HCT116 (cell line): ENCODE measurements around the gene MBNL2. TPM values are rescaled to one million over a fixed set of nuclear protein-coding genes. Genes with fewer than 3 reads are reported as not detected.

Source experiments
- ATAC-seq: fragments of 200-7000 bp; cut with Tn5 transposase; 2 replicates; pipeline ENCODE4 v1.9.1; 2020; ENCODE audit warnings: mild to moderate bottlenecking, moderate library complexity
- BruUV-seq: library from RNA; stranded (reverse); fragments of 400-500 nt; replicated peaks from 2 replicates; lab custom pipeline; 2021; lab: Mats Ljungman, UMichigan
- CTCF ChIA-PET: fragments of 300-600 bp; sonication (Branson Sonifier 250); formaldehyde crosslinking; loops from one replicate; lab custom pipeline; 2021; ENCODE audit warnings: antibody characterized with exemption; lab: Charles Lee
- POLR2A ChIA-PET: fragments of 300-600, 350-600 bp; sonication (Branson Sonifier 250); formaldehyde crosslinking; loops from one replicate; lab custom pipeline; 2021; ENCODE audit warnings: antibody characterized with exemption; lab: Charles Lee
- RAD21 ChIA-PET, 2 experiments: fragments of 300-600 bp; sonication (Branson Sonifier 250); formaldehyde crosslinking; loops; one replicate each; lab custom pipeline; 2023; ENCODE audit warnings: low total read pairs in 2 of 2; ENCODE audit not compliant: uncharacterized antibody in 2 of 2, unreplicated experiment in 2 of 2, low non-redundant PET in 1 of 2; lab: Charles Lee
- DNase-seq: peaks from one replicate; pipeline ENCODE4 v3.0.0-alpha.2; 2010; ENCODE audit warnings: low read depth, low spot score
- H2AFZ ChIP-seq: fragments of 200-600 bp; shearing (Covaris generic), sonication (generic); 2 replicates; pipeline ENCODE4 v1.6.1; 2017; ENCODE audit warnings: low read depth, mixed run types, mixed read lengths, antibody characterized with exemption, low read length; ENCODE audit not compliant: poor library complexity, severe bottlenecking
- H3K27ac ChIP-seq: 2 replicates; pipeline ENCODE4 v1.5.1; 2012; ENCODE audit warnings: low read depth, low read length
- H3K27me3 ChIP-seq: fragments of 200-600 bp; sonication (generic); 2 replicates; pipeline ENCODE4 v1.6.1; 2016; ENCODE audit warnings: mixed run types, low read length, mixed read lengths; ENCODE audit not compliant: insufficient read depth
- H3K36me3 ChIP-seq, 2 experiments: fragments of 200-500 bp in 1 of 2; fragments of 200-600 bp in 1 of 2; sonication (Bioruptor generic) in 1 of 2; sonication (generic) in 1 of 2; 2 replicates each; pipeline versions ENCODE4 v1.5.1 to v1.6.1; 2014 to 2016; ENCODE audit warnings: low read length in 2 of 2, inconsistent platforms in 1 of 2, mixed read lengths in 1 of 2, mixed run types in 1 of 2; ENCODE audit not compliant: insufficient read depth in 2 of 2, control insufficient read depth in 1 of 2
- H3K4me1 ChIP-seq, 2 experiments: fragments of 200-600 bp in 1 of 2; sonication (generic) in 1 of 2; 2 replicates each; pipeline versions ENCODE4 v1.5.1 to v1.6.1; 2012 to 2017; ENCODE audit warnings: low read length in 2 of 2, inconsistent platforms in 1 of 2, mild to moderate bottlenecking in 1 of 2, mixed read lengths in 1 of 2, mixed run types in 1 of 2, moderate library complexity in 1 of 2; ENCODE audit not compliant: insufficient read depth in 2 of 2, control insufficient read depth in 1 of 2
- H3K4me2 ChIP-seq: fragments of 200-600 bp; sonication (generic); 2 replicates; pipeline ENCODE4 v1.6.1; 2017; ENCODE audit warnings: mixed run types, low read length, mixed read lengths
- H3K4me3 ChIP-seq, 2 experiments: fragments of 200-600 bp in 1 of 2; sonication (generic) in 1 of 2; replicated peaks in 1 of 2; 2 replicates each; pipeline ENCODE4 v1.5.1; 2011 to 2016; ENCODE audit warnings: low read length in 2 of 2, control low read depth in 1 of 2, low read depth in 1 of 2, mild to moderate bottlenecking in 1 of 2, mixed read lengths in 1 of 2, mixed run types in 1 of 2
- H3K79me2 ChIP-seq: fragments of 200-600 bp; sonication (generic); 2 replicates; pipeline ENCODE4 v1.6.1; 2017; ENCODE audit warnings: mild to moderate bottlenecking, mixed run types, low read length, moderate library complexity, mixed read lengths; ENCODE audit not compliant: insufficient read depth
- H3K9ac ChIP-seq: fragments of 200-600 bp; sonication (generic); 2 replicates; pipeline ENCODE4 v1.6.1; 2016; ENCODE audit warnings: low read length, mixed read lengths
- H3K9me2 ChIP-seq: fragments of 200-600 bp; sonication (generic), shearing (Covaris generic); 2 replicates; pipeline ENCODE4 v1.6.1; 2017; ENCODE audit warnings: mixed run types, mild to moderate bottlenecking, moderate library complexity; ENCODE audit not compliant: insufficient read depth
- H3K9me3 ChIP-seq, 2 experiments: fragments of 200-500 bp in 1 of 2; fragments of 200-600 bp in 1 of 2; sonication (Bioruptor generic) in 1 of 2; sonication (generic) in 1 of 2; 2 replicates each; pipeline ENCODE4 v1.6.1; 2014 to 2017; ENCODE audit warnings: low read length in 2 of 2, mixed read lengths in 2 of 2, inconsistent platforms in 1 of 2, low read depth in 1 of 2, mild to moderate bottlenecking in 1 of 2, mixed run types in 1 of 2, moderate library complexity in 1 of 2; ENCODE audit not compliant: control insufficient read depth in 1 of 2, insufficient read depth in 1 of 2
- H4K20me1 ChIP-seq: fragments of 200-600 bp; sonication (generic), shearing (Covaris generic); 2 replicates; pipeline ENCODE4 v1.6.1; 2017; ENCODE audit warnings: mixed run types, mild to moderate bottlenecking, moderate library complexity; ENCODE audit not compliant: insufficient read depth
- CBX3 ChIP-seq: IDR thresholded peaks from 2 replicates; pipeline ENCODE4 v1.6.1; 2012; ENCODE audit warnings: low read depth
- EGR1 ChIP-seq: IDR thresholded peaks from 2 replicates; pipeline ENCODE4 v1.6.1; 2012; ENCODE audit warnings: low read depth
- ELF1 ChIP-seq: IDR thresholded peaks from 2 replicates; pipeline ENCODE4 v1.6.1; 2012; ENCODE audit warnings: low read depth, borderline replicate concordance
- EZH2 ChIP-seq: fragments of 200-600 bp; sonication (generic); IDR thresholded peaks from 2 replicates; pipeline ENCODE4 v1.6.1; 2017; ENCODE audit warnings: antibody characterized with exemption, mixed run types
- FOSL1 ChIP-seq: IDR thresholded peaks from 2 replicates; pipeline ENCODE4 v1.6.1; 2012; ENCODE audit warnings: low read depth
- JUND ChIP-seq: IDR thresholded peaks from 2 replicates; pipeline ENCODE4 v1.6.1; 2012
- POLR2A ChIP-seq: IDR thresholded peaks from 2 replicates; pipeline ENCODE4 v1.7.0; 2011; ENCODE audit warnings: borderline replicate concordance; ENCODE audit not compliant: insufficient read depth, insufficient read length; ENCODE audit errors: extremely low read depth
- POLR2AphosphoS5 ChIP-seq: IDR thresholded peaks from 2 replicates; pipeline ENCODE4 v1.6.1; 2011; ENCODE audit warnings: mild to moderate bottlenecking, low read depth, low read length, moderate library complexity
- RAD21 ChIP-seq: IDR thresholded peaks from 2 replicates; pipeline ENCODE4 v1.6.1; 2012; ENCODE audit warnings: low read depth, mild to moderate bottlenecking
- SIN3A ChIP-seq: IDR thresholded peaks from 2 replicates; pipeline ENCODE4 v1.6.1; 2012; ENCODE audit warnings: low read depth
- SP1 ChIP-seq: IDR thresholded peaks from 2 replicates; pipeline ENCODE4 v1.6.1; 2012; ENCODE audit warnings: low read depth
- SRF ChIP-seq: IDR thresholded peaks from 2 replicates; pipeline ENCODE4 v1.6.1; 2012; ENCODE audit warnings: low read depth
- TCF7L2 ChIP-seq: IDR thresholded peaks from 2 replicates; pipeline ENCODE4 v1.7.0; 2011; ENCODE audit warnings: borderline replicate concordance, inconsistent platforms; ENCODE audit not compliant: insufficient read depth, insufficient read length; ENCODE audit errors: extremely low read depth
- YY1 ChIP-seq: IDR thresholded peaks from 2 replicates; pipeline ENCODE4 v1.6.1; 2011; ENCODE audit warnings: low read length, low read depth, moderate library complexity, mild to moderate bottlenecking; ENCODE audit not compliant: insufficient replicate concordance; ENCODE audit errors: extremely low read depth
- ZFX ChIP-seq: fragments of 450-650 bp; IDR thresholded peaks from 2 replicates; pipeline ENCODE4 v1.6.1; 2017
- ZNF274 ChIP-seq: fragments of 200-500 bp; sonication (Bioruptor generic); IDR thresholded peaks from 2 replicates; pipeline ENCODE4 v1.6.1; 2014; ENCODE audit warnings: mild to moderate bottlenecking, low read depth, low read length, inconsistent platforms
- intact Hi-C: fragments of 100-400 bp; cut with micrococcal nuclease; formaldehyde crosslinking; loops from 2 replicates; pipeline ENCODE4 v1.10.0; 2022
- total RNA-seq: library from RNA; stranded (reverse); gene quantifications from one replicate; pipeline ENCODE4 v1.2.1, GENCODE V29; 2021; ENCODE audit not compliant: unreplicated experiment
- TF ChIP-seq, protein P1 (sequence below): IDR thresholded peaks from 2 replicates; pipeline ENCODE4 v1.6.1; 2012
- TF ChIP-seq, protein P2 (sequence below): IDR thresholded peaks from 2 replicates; pipeline ENCODE4 v1.6.1; 2012; ENCODE audit warnings: low read depth
- TF ChIP-seq, protein P3 (sequence below): IDR thresholded peaks from 2 replicates; pipeline ENCODE4 v1.6.1; 2012

Gene MBNL2
- total RNA-seq, 1 experiment from 2014 or later, result 73.9 TPM

DNA sequence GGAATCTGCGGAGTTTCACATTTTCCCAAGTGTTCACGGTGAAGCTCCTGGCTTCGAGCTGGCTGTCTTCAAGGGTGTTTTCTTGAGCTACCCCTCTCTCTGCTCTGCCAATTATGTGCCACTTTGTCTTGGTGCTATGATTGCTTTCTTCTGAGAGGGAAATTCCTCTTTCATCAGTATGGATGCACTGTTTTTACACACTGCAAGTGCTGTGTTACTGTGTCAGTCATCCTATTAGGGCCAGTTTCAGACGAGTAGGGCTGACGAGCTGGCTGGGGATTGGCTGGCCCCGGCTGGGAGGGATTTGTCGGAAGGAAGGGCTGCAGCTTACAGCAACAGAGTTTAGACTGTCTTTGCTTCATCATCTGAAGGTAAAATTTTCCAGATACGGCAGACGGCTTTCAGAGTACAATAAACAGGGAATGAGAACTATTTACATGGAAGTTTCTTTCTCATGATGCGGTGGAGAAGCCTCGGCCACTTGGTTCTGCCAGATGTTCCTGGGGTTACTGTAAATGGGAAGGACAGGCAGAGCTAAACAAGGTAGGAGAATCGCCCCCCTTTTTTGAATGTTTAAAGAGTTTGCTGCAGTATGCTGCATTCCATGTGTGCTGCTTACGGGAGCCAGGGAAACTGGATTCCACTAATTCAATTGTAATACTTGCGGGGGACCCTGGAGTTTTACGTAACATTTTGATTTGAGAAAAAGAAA, at the start of gene MBNL2 (continued):
- TF ChIP-seq ZNF274 (no peak), RAD21 (0 out of 2 replicates have a peak, but pooled peaks have one; percentile 14), POLR2AphosphoS5 (peak; percentile 84), EZH2 (no peak), EGR1 (no peak), FOSL1 (no peak), SRF (0 out of 2 replicates have a peak, but pooled peaks have one; percentile 32), TCF7L2 (no peak)
- TF ChIP-seq, protein P1, sequence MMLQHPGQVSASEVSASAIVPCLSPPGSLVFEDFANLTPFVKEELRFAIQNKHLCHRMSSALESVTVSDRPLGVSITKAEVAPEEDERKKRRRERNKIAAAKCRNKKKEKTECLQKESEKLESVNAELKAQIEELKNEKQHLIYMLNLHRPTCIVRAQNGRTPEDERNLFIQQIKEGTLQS, result no peak

DNA sequence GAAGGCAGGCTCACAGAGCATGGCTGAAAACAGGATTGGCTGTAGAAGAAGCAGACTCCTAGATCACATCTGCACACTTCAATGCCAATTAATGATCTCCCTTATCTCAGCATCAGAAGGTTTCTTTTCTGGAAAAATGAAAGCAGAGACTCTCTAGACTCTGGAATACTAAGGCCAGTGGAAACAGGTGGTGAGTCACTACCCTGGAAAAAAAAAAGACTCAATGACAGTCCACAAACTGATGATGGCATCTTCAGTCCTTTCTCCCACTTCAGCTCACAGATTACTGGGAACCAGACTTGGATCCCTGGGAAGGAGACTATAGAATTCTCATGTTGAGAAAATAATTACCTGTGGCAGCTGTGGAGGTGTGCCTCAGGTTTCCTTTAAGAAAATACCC, 47.5 kb upstream of the MBNL2 start:
- intact Hi-C loops, result no loop called here
- ChIA-PET POLR2A (no interaction called here), CTCF (no interaction called here), RAD21 (no interaction called here)
- Histone ChIP-seq H3K27me3 (no peaks in the 10 kb centered on the region), H2AFZ (no peak overlapping the region), H3K79me2 (no peaks in the 10 kb centered on the region), H3K4me1 (peaks cover 0 to 6% of the 10 kb centered on the region in 2 experiments; a peak in 1 of 4 replicates), H3K4me3 (no peak overlapping the region), H3K9ac (no peak overlapping the region), H3K9me2 (no peaks in the 10 kb centered on the region), H3K9me3 (no peaks in the 10 kb centered on the region), H3K27ac (no peak overlapping the region), H3K4me2 (no peak overlapping the region), H4K20me1 (no peaks in the 10 kb centered on the region), H3K36me3 (no peaks in the 10 kb centered on the region)
- ATAC-seq (no peak), DNase-seq (no peak)
- no peak for TF ChIP-seq EZH2
- TF ChIP-seq, protein P2, sequence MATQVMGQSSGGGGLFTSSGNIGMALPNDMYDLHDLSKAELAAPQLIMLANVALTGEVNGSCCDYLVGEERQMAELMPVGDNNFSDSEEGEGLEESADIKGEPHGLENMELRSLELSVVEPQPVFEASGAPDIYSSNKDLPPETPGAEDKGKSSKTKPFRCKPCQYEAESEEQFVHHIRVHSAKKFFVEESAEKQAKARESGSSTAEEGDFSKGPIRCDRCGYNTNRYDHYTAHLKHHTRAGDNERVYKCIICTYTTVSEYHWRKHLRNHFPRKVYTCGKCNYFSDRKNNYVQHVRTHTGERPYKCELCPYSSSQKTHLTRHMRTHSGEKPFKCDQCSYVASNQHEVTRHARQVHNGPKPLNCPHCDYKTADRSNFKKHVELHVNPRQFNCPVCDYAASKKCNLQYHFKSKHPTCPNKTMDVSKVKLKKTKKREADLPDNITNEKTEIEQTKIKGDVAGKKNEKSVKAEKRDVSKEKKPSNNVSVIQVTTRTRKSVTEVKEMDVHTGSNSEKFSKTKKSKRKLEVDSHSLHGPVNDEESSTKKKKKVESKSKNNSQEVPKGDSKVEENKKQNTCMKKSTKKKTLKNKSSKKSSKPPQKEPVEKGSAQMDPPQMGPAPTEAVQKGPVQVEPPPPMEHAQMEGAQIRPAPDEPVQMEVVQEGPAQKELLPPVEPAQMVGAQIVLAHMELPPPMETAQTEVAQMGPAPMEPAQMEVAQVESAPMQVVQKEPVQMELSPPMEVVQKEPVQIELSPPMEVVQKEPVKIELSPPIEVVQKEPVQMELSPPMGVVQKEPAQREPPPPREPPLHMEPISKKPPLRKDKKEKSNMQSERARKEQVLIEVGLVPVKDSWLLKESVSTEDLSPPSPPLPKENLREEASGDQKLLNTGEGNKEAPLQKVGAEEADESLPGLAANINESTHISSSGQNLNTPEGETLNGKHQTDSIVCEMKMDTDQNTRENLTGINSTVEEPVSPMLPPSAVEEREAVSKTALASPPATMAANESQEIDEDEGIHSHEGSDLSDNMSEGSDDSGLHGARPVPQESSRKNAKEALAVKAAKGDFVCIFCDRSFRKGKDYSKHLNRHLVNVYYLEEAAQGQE, result no peak
- no peak for TF ChIP-seq SIN3A
- TF ChIP-seq SRF, result no peak
- no peak for TF ChIP-seq ZNF274
- no peak for TF ChIP-seq CBX3
- no peak for TF ChIP-seq ELF1
- TF ChIP-seq POLR2A, result no peak
- no peak for TF ChIP-seq FOSL1
- no peak for TF ChIP-seq SP1
- no peak for TF ChIP-seq RAD21
- no peak for TF ChIP-seq TCF7L2
- TF ChIP-seq, protein P3, sequence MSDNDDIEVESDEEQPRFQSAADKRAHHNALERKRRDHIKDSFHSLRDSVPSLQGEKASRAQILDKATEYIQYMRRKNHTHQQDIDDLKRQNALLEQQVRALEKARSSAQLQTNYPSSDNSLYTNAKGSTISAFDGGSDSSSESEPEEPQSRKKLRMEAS, result no peak
- no peak for TF ChIP-seq EGR1
- TF ChIP-seq JUND, result no peak
- no peak for TF ChIP-seq YY1
- no peak for TF ChIP-seq ZFX
- BruUV-seq, result no TSS peak
